DMS153 (cell line): ENCODE data around the gene TCP11L2.

Experiments used
- DNase-seq: peaks from one replicate; lab custom pipeline; 2025; lab: John Stamatoyannopoulos, UW

TCP11L2 gene

DNA sequence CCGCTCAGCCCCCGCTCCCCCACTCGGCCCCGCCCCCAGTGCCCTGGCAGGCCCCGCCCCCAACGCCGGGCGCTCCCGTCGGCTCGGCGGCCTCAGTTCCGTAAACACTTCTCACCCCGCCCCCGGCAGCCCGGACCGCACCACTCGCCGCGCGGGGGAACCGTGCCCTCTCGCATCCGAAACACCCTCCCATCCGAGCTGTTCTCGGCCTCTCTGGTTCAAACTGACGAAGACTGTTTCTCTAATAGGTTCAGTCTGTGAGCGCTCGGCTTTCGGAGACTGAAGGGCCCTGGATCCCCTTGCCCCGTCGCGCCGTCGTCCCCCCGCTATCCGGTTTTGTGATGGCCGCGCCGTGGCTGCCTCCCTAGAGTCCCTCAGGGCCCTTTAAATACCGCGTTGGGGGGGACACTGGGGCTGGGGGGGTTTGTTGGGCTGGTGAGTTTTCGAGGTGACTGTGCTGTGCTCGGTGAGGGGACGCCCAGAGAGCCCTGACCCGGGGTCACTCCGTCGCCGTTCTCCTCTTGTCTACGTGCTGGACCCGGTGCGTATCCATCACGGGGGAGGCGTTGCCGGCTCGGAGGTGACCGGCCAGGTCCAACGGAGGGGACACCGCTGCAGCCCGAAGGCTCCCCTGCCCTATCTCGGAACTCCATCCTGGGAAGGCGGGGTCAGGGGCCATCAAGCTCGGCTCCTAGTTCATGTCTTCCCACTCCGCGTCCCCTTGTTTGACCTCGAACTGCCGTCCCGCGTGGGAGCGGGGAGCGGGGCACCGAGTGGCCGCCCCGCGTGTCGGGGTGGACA, at the start of gene TCP11L2:
Gene TCP11L2, plus strand, starts transcription at position 333 of the 801 bp plus-strand sequence. CDS start 8,343 bp downstream, outside the sequence.
- peak; percentile 23 for DNase-seq

DNA sequence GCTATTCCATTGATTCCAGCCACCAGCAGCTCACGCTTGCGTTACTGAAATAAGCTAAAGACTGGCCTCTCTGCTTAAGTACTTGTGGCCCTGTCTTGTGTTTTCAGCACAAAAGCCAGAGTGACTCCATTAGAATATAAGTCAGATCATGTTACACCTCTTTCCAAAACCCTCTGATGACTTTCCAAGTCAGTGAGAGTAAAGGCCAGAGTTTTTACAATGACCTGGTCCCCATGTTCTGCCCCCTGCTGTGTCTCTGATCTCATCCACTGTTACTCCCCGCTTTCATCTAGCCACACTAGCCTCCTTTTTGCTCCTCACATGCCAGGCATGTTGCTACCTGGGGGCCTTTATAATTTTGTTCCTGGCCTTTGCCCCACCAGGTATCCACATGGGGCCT, 47.8 kb upstream of the TCP11L2 start:
- no peak for DNase-seq

DNA sequence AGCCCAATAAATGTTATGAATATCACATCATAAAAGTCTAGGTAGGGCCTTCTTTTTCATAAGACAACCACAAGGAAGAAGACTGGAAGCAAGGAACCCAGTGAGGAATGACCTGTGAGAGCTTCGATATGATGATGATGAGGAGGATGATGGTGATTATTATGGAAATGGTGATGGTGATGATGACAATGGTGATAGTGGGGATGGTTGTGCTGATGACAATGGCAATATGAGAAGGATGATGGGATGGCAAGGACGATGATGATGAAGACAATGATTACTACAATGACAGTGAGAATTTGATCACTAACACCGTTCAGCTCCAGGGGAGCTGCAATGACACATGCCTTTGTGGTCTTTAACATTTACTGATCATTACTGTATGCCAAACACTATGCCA, 47.0 kb upstream of the TCP11L2 start:
- no peak for DNase-seq

DNA sequence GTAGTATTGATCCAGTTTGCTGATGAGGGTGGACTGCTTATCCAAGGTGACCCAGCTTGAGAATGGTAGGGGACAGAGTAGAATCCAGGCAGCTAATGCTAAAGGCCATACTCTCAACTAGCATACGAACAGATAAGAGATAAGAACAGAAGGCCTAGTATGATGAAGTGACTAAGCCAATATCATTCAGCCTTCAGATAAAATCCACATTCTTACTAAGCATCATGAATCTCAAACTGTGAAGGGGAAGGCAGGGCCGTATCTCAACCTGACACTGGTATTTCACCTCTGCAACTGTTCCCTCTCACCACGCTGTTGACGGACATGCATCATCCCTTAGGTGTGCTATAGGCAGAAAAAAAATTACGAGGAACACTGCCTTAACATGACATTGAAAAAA, 46.6 kb upstream of the TCP11L2 start:
- no peak for DNase-seq

DNA sequence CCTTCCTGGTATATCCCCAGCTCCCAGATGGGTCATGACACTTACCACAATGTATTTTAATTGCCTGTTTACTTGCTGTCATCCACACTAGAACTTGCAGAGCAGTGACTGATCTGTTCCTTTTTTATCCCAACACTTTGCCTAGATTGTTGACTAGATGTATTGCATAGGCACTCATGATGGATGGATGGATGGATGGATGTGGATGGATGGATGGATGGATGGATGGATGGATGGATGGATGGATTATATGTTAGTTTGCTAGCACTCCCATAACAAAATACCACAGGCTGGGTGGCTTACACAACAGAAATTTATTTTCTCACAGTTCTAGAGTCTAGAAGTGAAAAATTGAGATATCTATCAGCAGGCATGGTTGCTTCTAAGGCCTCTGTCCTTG, 46.0 kb upstream of the TCP11L2 start:
- DNase-seq, result no peak

DNA sequence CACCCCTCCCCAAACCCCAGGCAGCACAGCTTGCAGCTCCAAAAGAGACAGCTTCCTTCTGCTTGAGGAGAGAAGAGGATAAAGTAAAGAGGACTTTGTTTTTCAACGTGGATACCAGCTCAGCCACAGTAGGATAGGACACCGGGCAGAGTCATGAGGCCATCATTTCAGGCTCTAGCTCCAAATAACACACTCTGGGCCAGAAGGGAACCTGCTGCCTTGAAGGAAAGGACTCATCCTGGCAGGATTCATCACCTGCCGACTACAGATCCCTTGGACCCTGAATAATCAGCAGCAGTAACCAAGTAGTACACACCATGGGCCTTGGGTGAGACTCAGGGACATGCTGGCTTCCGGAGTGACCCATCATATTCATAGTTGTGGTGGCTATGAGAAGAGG, 44.3 kb upstream of the TCP11L2 start:
- DNase-seq, result no peak

DNA sequence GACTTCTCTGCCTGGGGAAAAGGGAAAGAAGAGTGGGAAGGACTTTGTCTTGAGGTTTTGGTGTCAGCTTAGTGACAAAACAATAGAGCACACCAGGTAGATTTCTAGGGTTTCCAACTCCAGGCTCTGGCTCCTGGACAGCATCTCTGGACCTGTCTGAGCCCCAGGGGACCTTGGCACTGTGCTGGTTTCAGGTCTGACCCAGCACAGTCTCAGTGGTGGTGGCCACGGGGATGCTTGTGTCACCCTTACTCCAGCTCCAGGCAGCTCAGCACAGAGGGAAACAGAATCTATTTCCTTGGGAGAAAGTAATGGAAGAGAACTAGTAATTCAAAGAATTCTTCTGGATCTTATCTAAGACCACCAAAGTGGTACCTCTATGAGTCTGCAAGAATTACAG, 43.6 kb upstream of the TCP11L2 start:
- DNase-seq, result no peak

DNA sequence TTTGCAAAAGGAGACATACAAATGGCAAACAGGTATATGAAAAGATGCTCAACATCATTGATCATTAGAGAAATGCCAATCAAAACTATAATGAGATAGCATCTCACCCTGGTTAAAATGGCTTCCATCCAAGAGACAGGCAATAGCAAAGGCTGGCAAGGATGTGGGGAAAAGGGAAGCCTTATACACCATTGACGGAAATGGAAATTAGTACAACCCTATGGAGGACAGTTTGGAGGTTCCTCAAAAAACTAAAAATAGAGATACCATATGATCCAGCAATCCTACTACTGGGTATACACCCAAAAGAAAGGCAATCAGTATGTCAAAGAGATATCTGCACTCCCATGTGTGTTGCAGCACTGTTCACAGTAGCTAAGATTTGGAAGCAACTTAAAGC, 37.4 kb upstream of the TCP11L2 start:
- no peak for DNase-seq

DNA sequence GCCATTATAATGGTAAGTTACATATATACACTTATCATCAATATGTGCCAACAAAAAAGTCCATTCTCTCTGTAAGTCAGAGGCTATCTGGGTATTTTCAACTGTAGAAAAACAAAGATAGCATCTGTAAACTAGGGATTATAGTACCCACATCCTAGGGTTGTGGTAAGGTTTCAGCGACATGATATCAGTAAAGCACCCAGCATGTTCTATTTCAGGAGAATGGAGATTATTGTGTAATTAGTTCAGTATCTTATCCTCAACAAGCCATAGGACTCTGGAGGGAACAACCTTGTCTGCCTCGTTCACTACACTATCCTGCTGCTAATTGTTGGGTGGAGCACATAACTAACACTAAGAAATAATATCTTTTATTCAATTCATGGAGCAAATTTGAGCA, 35.0 kb upstream of the TCP11L2 start:
- DNase-seq, result no peak

DNA sequence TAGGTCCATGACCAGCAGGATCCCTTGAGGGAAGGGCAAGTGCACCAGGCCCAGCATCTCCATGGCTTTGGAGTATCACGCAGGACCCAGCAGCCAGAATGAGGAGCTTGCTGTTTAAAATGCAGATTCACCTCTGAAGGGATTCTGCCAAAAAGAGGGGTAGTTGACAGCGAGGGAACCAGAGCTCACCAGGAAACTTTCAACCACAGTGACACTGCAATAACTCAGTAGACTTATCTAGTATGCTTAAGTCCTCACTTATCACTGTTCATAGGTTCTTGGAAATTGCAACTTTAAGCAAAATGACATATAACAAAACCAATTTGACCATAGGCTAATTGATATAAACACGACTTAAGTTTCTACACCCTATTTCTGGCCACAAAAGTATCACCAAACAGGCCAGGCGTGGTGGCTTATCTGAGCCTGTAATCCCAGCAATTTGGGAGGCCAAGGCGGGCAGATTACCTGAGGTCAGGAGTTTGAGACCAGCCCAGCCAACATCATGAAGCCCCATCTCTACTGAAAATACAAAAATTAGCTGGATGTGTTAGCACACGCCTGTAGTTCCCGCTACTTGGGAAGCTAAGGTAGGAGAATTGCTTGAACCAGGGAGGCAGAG, 33.3 kb upstream of the TCP11L2 start:
- DNase-seq, result no peak

DNA sequence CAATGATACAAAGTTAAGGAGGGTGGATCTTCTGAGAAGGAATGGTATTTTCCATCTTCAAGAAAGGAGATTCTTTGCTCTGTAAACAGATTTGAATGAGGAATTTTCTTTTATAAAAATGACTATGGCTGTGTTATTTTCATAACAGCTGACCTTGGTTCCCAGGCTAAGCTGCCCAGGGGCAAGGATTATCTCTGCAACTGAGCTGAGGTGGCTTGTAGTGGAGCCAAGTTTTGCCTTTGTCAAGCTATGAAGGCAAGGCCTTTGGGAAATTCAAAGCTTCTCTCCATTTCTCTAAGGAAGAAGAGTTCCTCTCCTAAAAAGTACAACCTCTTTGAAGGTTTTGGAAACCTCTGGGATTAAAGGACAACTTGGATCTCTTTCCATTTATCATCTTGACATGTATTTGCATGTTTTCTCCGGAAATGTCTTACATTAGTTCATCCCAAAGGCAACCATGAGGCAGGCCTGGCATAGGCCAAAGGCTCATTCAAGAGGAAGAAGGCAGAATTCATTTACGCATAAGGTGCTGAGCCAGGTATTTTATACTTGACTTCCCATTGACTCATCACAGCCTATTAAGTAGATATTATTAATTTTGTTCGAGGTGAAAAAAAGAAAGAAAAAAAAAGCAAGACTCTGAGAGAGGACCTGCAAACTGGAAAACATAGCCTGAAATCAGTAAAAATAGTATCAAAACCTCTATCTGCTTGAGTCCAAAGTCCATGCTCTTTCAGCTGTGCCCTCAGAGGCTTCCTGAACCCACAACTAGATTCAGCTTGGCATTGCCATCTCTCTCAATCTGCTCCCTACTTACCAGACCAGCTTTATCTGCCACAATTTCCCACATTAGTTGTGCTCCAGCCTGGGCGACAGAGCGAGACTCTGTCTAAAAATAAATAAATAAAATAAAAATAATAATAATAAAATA, 30.7 kb upstream of the TCP11L2 start:
- DNase-seq, result no peak

DNA sequence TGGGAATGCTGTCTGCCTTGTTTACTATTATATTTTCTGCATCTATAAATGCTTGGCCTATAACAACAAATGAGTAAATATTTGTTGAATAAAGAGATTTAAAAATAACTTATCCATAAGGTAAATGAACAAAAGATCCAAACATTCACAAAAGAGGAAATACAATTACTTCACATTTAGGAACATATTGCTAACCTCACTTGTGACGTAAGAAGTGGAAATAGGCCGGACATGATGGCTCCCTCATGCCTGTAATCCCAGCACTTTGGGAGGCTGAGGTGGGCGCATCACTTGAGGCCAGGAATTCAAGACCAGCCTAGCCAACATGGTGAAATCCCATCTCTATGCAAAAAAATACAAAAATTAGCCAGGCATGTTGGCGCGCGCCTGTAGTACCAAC, 29.0 kb upstream of the TCP11L2 start:
- DNase-seq, result no peak

DNA sequence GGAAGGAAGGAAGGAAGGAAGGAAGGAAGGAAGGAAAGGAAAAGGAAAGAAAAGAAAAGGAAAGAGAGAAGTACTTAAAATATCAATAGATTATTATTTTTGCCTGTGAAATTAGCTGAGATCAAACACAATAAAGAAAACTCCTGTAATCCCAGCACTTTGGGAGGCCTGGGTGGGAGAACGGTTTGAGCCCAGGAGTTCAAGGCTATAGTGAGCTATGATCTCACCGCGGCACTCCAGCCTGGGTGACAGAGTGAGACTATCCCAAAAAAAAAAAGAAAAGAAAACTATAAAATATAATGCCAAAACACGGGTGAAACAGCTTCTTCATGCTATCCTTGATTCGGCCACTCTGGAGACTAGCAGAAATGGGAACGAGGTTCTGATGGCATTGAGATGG, 28.5 kb upstream of the TCP11L2 start:
- no peak for DNase-seq

DNA sequence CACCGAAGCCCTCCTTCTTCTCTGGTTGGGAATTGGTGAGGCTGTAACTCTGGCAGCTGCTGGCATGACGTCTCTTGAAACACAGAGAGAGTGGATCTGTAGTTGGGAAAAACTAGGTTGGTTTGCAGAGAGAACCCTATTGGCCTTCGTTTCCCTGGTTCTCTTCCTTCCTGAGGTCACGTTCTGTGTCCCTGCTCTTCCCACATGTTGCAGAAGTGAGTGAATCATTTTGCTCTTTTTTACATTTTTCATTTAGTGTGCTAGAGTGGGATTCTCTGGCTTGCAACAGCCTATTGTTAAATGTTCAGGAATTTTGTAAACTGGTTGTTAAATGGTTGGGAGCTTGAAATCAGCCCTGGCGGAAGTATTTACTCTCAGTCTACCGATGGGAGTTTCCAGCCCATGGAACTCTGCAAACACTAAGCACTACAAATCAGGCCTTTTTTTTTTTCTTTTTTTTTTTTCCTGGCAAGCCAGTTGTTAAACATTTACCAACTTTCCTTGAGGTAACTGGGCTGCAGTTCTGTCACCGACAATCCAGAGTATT, 27.9 kb upstream of the TCP11L2 start:
- no peak for DNase-seq

DNA sequence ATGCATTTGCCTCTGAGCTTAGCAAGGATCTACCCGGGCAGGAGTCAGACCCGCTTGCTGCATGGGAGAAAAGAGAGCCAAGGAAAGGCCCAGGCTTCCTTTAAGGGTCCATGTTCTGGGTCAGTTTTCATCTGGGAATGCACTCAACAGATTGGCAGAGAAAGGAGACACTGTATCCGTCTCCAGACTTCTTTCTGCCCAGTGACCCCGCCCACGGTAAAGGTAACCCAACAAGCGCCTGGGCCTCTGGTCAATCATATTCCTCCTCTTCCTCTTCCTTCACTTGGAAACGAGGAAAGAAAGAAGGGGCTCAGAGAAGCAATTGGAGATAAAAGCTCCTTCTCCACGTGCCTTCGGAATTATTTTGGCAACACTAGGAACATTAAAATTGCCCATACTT, 27.1 kb upstream of the TCP11L2 start:
- no peak for DNase-seq

DNA sequence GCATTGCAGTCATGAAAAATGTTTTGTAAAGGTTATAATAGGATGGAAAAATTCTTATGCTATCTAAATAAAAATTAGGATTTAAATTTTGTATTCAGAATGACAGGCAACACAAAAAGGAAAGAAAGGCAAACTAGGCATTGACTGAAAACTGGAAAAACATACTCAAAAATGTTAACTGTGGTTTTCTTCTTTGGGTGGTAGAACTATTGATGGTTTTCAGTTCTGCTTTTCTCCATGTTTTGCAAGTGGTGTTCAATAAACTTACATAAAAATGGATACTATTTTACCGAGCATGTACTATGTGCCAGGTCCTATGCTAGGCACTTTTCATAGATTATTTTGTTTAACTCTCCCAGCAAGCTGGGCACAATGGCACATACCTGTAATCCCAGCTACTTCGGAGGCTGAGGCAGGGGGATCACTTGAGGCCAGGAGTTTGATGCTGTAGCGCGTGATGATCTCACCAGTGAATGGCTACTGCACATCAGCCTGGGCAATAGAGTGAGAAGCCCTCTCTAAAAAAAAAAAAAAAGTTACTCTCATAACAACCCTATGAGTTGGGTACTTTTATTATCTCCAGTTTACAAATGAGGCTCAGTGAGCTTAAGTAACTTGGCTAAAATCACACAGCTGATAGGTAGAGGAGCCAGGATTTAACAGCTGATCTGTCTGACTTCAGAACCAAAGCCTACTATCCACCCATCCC, 26.3 kb upstream of the TCP11L2 start:
- no peak for DNase-seq

DNA sequence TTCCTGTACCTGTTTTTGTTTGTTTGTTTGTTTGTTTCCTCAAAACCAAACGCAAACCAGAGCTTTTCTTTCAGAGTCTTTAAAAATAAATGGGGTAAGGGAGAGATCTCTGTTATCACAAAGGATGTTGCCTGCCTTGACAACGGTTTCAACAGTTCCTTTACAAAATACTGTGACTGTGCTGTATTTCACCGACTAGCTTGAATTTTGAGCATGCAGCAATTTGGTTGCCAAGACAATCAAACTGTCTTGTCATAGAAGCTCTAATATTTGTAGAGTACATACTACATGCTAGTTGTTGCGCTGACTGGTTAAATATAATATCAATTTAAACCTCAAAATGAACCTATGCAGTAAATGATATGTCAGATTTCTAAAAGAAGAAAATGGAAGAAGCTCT, 22.4 kb upstream of the TCP11L2 start:
- DNase-seq, result no peak

DNA sequence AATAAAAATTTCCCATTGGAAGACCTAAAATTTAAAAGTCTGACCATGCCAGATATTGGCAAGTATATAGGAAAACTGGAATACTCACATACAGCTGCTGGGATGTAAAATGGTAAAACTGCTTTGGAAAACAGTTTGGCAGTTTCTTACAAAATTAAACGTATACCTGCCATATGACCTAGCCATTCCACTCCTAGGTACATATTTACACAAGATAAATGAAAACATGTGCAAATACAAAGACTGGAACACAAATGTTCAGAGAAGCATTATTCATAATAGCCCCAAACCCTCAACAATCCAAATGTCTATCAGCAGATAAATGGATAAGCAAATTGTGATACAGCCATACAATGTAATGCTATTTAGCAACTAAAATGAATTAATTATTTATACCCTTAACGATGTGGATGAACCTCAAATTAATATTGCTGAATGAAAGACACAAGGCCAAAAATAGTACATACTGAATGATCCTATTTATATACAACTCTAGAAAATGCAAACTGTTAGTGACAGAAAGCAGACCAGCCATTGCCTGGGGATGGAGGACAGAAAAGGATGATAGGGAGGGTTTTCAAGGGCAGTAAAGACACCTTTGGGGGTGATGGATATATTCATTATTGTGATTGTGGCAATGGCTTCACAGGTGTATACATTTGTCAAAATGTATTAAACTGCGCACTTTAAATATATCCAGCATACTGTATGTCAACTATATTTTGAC, 21.3 kb upstream of the TCP11L2 start:
- no peak for DNase-seq

DNA sequence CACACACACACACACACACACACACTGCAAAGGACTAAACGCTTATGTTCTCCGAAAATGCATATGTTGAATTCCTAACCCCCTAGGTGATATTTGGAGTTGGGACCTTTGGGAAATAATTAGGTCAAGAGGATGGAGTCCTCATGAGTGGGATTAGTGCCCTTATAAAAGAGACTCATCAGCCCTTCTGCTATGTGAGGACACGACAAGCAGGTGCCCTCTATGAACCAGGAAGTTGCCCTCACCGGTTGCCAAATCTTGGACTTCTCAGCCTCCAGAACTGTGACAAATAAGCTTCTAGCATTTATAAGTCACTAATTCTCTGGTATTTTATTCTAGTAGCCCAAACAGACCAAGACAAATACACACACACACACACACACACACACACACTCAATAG, 20.7 kb upstream of the TCP11L2 start:
- no peak for DNase-seq

DNA sequence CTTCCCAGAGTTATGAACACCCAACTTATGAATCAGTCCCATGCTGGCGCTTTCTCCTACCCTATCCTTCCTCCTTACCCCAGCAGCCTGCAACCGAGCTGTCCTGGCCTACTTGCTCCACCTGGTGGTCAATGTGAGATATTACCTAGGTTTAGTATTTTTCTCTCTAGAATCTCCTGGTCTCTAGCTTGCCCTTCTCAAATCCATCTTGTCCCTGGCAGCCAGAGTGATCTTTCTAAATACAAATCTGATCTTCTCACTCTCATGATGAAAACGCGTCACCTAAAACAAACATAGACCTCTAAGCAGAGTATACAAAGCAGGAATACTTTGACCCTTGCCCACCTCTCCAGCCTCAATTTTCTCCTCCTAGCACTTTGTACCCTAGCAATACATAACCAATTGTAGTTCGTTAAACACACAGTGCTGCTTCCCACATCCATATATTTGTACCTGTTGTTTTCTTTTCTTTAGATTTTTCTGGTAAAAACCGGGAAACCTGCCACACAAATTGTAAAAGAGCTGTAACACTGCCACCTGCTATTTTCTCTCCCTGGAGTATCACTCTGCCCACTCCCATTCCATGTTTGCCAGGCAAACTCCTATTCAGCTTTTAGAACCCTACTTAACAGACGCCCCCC, 20.0 kb upstream of the TCP11L2 start:
- no peak for DNase-seq
